IMR-90 (cell line): ENCODE results near the gene RUNDC3A. TPM values are rescaled to one million over a fixed set of nuclear protein-coding genes. Genes with fewer than 3 reads are reported as not detected.

ENCODE experiments used
- ATAC-seq: fragments of 200-7000 bp; cut with Tn5 transposase; 2 replicates; pipeline ENCODE4 v1.9.1; 2020; ENCODE audit warnings: low read depth, mild to moderate bottlenecking, moderate library complexity
- BruUV-seq: library from RNA; stranded (reverse); fragments of 400-500 nt; replicated peaks from 2 replicates; lab custom pipeline; 2021; lab: Mats Ljungman, UMichigan
- CTCF ChIA-PET: fragments of 300-600 bp; formaldehyde crosslinking; extraction: SDS; loops from one replicate; lab custom pipeline; 2021; ENCODE audit warnings: antibody characterized with exemption; lab: Yijun Ruan, JAX
- POLR2A ChIA-PET: fragments of 300-600 bp; sonication (Branson Sonifier 250); formaldehyde crosslinking; loops from one replicate; lab custom pipeline; 2022; ENCODE audit warnings: antibody characterized with exemption; ENCODE audit not compliant: unreplicated experiment; lab: Charles Lee
- DNase-seq: peaks from one replicate; pipeline ENCODE4 v3.0.0; 2013
- H2AFZ ChIP-seq: replicated peaks from 2 replicates; pipeline ENCODE3; 2013; ENCODE audit warnings: low read length, mild to moderate bottlenecking; ENCODE audit not compliant: poor library complexity
- H2AK5ac ChIP-seq: 2 replicates; pipeline ENCODE4 v1.6.1; 2013; ENCODE audit warnings: low read depth, low read length, inconsistent platforms
- H2AK9ac ChIP-seq: replicated peaks from 2 replicates; pipeline ENCODE3; 2013; ENCODE audit warnings: mild to moderate bottlenecking, low read depth, low read length, moderate library complexity; ENCODE audit not compliant: poor library complexity
- H2BK120ac ChIP-seq: 2 replicates; pipeline ENCODE4 v1.6.1; 2013; ENCODE audit warnings: low read depth, low read length, inconsistent platforms
- H2BK15ac ChIP-seq: 3 replicates; pipeline ENCODE4 v1.6.1; 2013; ENCODE audit warnings: low read depth, low read length, inconsistent platforms
- H2BK20ac ChIP-seq: 2 replicates; pipeline ENCODE4 v1.6.1; 2013; ENCODE audit warnings: low read depth, mild to moderate bottlenecking, inconsistent platforms, low read length, moderate library complexity
- H2BK5ac ChIP-seq: 2 replicates; pipeline ENCODE4 v1.6.1; 2013; ENCODE audit warnings: mild to moderate bottlenecking, low read depth, low read length, inconsistent platforms; ENCODE audit not compliant: poor library complexity, severe bottlenecking
- H3K14ac ChIP-seq: replicated peaks from 2 replicates; pipeline ENCODE4 v1.6.1; 2013; ENCODE audit warnings: low read depth, low read length, inconsistent platforms
- H3K18ac ChIP-seq: 2 replicates; pipeline ENCODE4 v1.6.1; 2013; ENCODE audit warnings: low read depth, low read length, control low read depth
- H3K23ac ChIP-seq: 2 replicates; pipeline ENCODE4 v1.6.1; 2013; ENCODE audit warnings: low read depth, low read length, inconsistent platforms
- H3K27ac ChIP-seq: 2 replicates; pipeline ENCODE4 v1.5.1; 2013; ENCODE audit warnings: mild to moderate bottlenecking, control low read depth, low read length; ENCODE audit not compliant: insufficient read depth
- H3K27me3 ChIP-seq: 2 replicates; pipeline ENCODE4 v1.6.1; 2013; ENCODE audit warnings: low read length; ENCODE audit not compliant: control insufficient read depth, insufficient read depth
- H3K36me3 ChIP-seq: 2 replicates; pipeline ENCODE4 v1.6.1; 2013; ENCODE audit warnings: low read length, mixed read lengths; ENCODE audit not compliant: control insufficient read depth, insufficient read depth
- H3K4ac ChIP-seq: 2 replicates; pipeline ENCODE4 v1.6.1; 2013; ENCODE audit warnings: low read depth, low read length, inconsistent platforms
- H3K4me1 ChIP-seq: 2 replicates; pipeline ENCODE4 v1.6.1; 2013; ENCODE audit warnings: low read length, mixed read lengths; ENCODE audit not compliant: control insufficient read depth, insufficient read depth
- H3K4me2 ChIP-seq: 2 replicates; pipeline ENCODE4 v1.6.1; 2013; ENCODE audit warnings: low read depth, mild to moderate bottlenecking, control low read depth, low read length, moderate library complexity
- H3K4me3 ChIP-seq: 2 replicates; pipeline ENCODE4 v1.5.1; 2013; ENCODE audit warnings: low read depth, mild to moderate bottlenecking, control low read depth, low read length, moderate library complexity; ENCODE audit not compliant: insufficient read depth
- H3K56ac ChIP-seq: 2 replicates; pipeline ENCODE4 v1.6.1; 2013; ENCODE audit warnings: low read length, inconsistent platforms; ENCODE audit not compliant: insufficient read depth; ENCODE audit errors: extremely low read depth
- H3K79me1 ChIP-seq, 2 experiments: 2 replicates each; pipeline ENCODE4 v1.6.1; 2013; ENCODE audit warnings: low read length in 2 of 2, inconsistent platforms in 1 of 2, low read depth in 1 of 2
- H3K9ac ChIP-seq: 2 replicates; pipeline ENCODE4 v1.6.1; 2013; ENCODE audit warnings: low read depth, low read length, control low read depth
- H3K9me1 ChIP-seq: 2 replicates; pipeline ENCODE4 v1.6.1; 2013; ENCODE audit warnings: low read length, inconsistent platforms; ENCODE audit not compliant: insufficient read depth
- H3K9me3 ChIP-seq: 2 replicates; pipeline ENCODE4 v1.6.1; 2013; ENCODE audit warnings: low read length; ENCODE audit not compliant: control insufficient read depth, insufficient read depth
- H4K20me1 ChIP-seq: 2 replicates; pipeline ENCODE4 v1.6.1; 2013; ENCODE audit warnings: low read length, inconsistent platforms; ENCODE audit not compliant: insufficient read depth
- H4K5ac ChIP-seq: 2 replicates; pipeline ENCODE4 v1.6.1; 2013; ENCODE audit warnings: mild to moderate bottlenecking, low read depth, low read length, control low read depth
- H4K8ac ChIP-seq, 2 experiments: 2 replicates each; pipeline ENCODE4 v1.6.1; 2013; ENCODE audit warnings: low read depth in 2 of 2, low read length in 2 of 2, control low read depth in 1 of 2, inconsistent platforms in 1 of 2
- H4K91ac ChIP-seq: 2 replicates; pipeline ENCODE4 v1.6.1; 2013; ENCODE audit warnings: low read depth, low read length, inconsistent platforms; ENCODE audit not compliant: insufficient read depth
- BHLHE40 ChIP-seq: fragments of 150-350 bp; IDR thresholded peaks from 2 replicates; pipeline ENCODE4 v1.6.1; 2016; ENCODE audit warnings: mild to moderate bottlenecking, low read depth, low read length
- CEBPB ChIP-seq: IDR thresholded peaks from 2 replicates; pipeline ENCODE4 v1.6.1; 2012; ENCODE audit warnings: low read depth, low read length, improper control_type of control experiment
- CHD1 ChIP-seq: IDR thresholded peaks from 2 replicates; pipeline ENCODE4 v1.6.1; 2012; ENCODE audit warnings: low read depth, low read length, improper control_type of control experiment
- CTCF ChIP-seq: conservative IDR thresholded peaks from 2 replicates; pipeline ENCODE4 v1.5.1; 2012; ENCODE audit warnings: mild to moderate bottlenecking, low read depth, low read length, improper control_type of control experiment
- FOS ChIP-seq: fragments of 150-350 bp; IDR thresholded peaks from 2 replicates; pipeline ENCODE4 v1.6.1; 2016; ENCODE audit warnings: low read depth, low read length
- MAFK ChIP-seq: IDR thresholded peaks from 2 replicates; pipeline ENCODE4 v1.6.1; 2012; ENCODE audit warnings: low read depth, low read length, improper control_type of control experiment
- MAZ ChIP-seq: IDR thresholded peaks from 2 replicates; pipeline ENCODE4 v1.6.1; 2012; ENCODE audit warnings: low read depth, mild to moderate bottlenecking, low read length, improper control_type of control experiment, moderate library complexity, borderline replicate concordance
- MXI1 ChIP-seq: IDR thresholded peaks from 2 replicates; pipeline ENCODE4 v1.6.1; 2012; ENCODE audit warnings: low read depth, mild to moderate bottlenecking, low read length, moderate library complexity, borderline replicate concordance
- NFE2L2 ChIP-seq: fragments of 150-350 bp; IDR thresholded peaks from 2 replicates; pipeline ENCODE4 v1.6.1; 2016; ENCODE audit warnings: low read depth, mild to moderate bottlenecking, low read length
- POLR2A ChIP-seq: IDR thresholded peaks from 2 replicates; pipeline ENCODE4 v1.6.1; 2012; ENCODE audit warnings: mild to moderate bottlenecking, low read depth, low read length
- RAD21 ChIP-seq: IDR thresholded peaks from 2 replicates; pipeline ENCODE4 v1.6.1; 2012; ENCODE audit warnings: low read length, improper control_type of control experiment
- RCOR1 ChIP-seq: IDR thresholded peaks from 2 replicates; pipeline ENCODE4 v1.6.1; 2012; ENCODE audit warnings: mild to moderate bottlenecking, low read length, improper control_type of control experiment; ENCODE audit not compliant: insufficient replicate concordance
- RFX5 ChIP-seq: IDR thresholded peaks from 2 replicates; pipeline ENCODE4 v1.8.0; 2012; ENCODE audit warnings: low read depth, mild to moderate bottlenecking, low read length, moderate library complexity
- SMC3 ChIP-seq: fragments of 150-350 bp; IDR thresholded peaks from 2 replicates; pipeline ENCODE4 v1.6.1; 2016; ENCODE audit warnings: low read depth, mild to moderate bottlenecking, antibody characterized with exemption, low read length, moderate library complexity
- USF2 ChIP-seq: fragments of 150-350 bp; IDR thresholded peaks from 2 replicates; pipeline ENCODE4 v1.6.1; 2017; ENCODE audit warnings: mild to moderate bottlenecking, antibody characterized with exemption, low read length, low read depth
- WGBS, 2 experiments: methylation state at CpG; one replicate each; pipeline versions ENCODE4 v1.1.5 to v1.1.7; 2013; ENCODE audit warnings: missing lambda C conversion rate in 2 of 2; ENCODE audit not compliant: insufficient read length in 1 of 2; ENCODE audit errors: extremely low coverage in 2 of 2; 5-methylcytosine and 5-hydroxymethylcytosine counted together
- dilution Hi-C: fragments of 300-500 bp; cut with HindIII; formaldehyde crosslinking; loops from one replicate; pipeline ENCODE4 v1.14.3; 2018; ENCODE audit warnings: low sequenced_read_pairs; ENCODE audit not compliant: unreplicated experiment
- in situ Hi-C: fragments of 300-500 bp; cut with MboI; formaldehyde crosslinking; loops from 3 replicates; pipeline ENCODE4 v1.14.3; 2019; ENCODE audit warnings: low sequenced_read_pairs, inconsistent platforms, mixed read lengths
- intact Hi-C: fragments of 100-400 bp; cut with micrococcal nuclease; formaldehyde crosslinking; loops from 2 replicates; pipeline ENCODE4 v1.10.0; 2022
- polyA plus RNA-seq, 3 experiments: library from polyadenylated mRNA; depleted of rRNA; stranded (reverse); fragments of >200 nt; gene quantifications; 2 replicates each; pipeline ENCODE4 v1.2.3, GENCODE V29; 2012; ENCODE audit warnings: low replicate concordance in 1 of 3
- total RNA-seq: library from RNA; depleted of rRNA; stranded (reverse); fragments of >200 nt; gene quantifications from 2 replicates; pipeline ENCODE4 v1.2.3, GENCODE V29; 2012
- TF ChIP-seq, protein P1 (sequence below): fragments of 150-350 bp; IDR thresholded peaks from 2 replicates; pipeline ENCODE4 v1.6.1; 2016; ENCODE audit warnings: low read depth, mild to moderate bottlenecking, low read length, moderate library complexity, borderline replicate concordance

Gene RUNDC3A
- total and polyA plus RNA-seq, 2 of the 4 experiments (the other 2 are of a cell fraction) = under 0.01 to 0.34 TPM

GRCh38 chr17:44333371-44333770 lies 25.0 kb downstream of the RUNDC3A start:
- H4K91ac ChIP-seq = no peak overlapping the region
- dilution Hi-C loops (no loop called here), intact Hi-C loops (no loop called here), in situ Hi-C loops (no loop called here)
- H4K5ac ChIP-seq = no peak overlapping the region
- no peak overlapping the region for H2BK120ac ChIP-seq
- peak overlapping the region; percentile 5 for H2AFZ ChIP-seq
- no peak overlapping the region for H4K8ac ChIP-seq
- H3K18ac ChIP-seq = no peak overlapping the region
- H4K20me1 ChIP-seq = no peaks in the 10 kb centered on the region
- no peaks in the 10 kb centered on the region for H3K79me1 ChIP-seq
- no peak overlapping the region for H3K23ac ChIP-seq
- no peak overlapping the region for H2AK5ac ChIP-seq
- no peak overlapping the region for H2BK20ac ChIP-seq
- no peak overlapping the region for H2BK5ac ChIP-seq
- no peak overlapping the region for H3K4ac ChIP-seq
- 0 out of 2 replicates have a peak, but pooled peaks cover 4% of the 10 kb centered on the region for H3K9me1 ChIP-seq
- no peak overlapping the region for H3K56ac ChIP-seq
- H3K9me3 ChIP-seq = no peaks in the 10 kb centered on the region
- POLR2A ChIA-PET = no interaction called here
- peaks cover 1% of the 10 kb centered on the region; the same call in 1 of the 2 replicates for H3K4me1 ChIP-seq
- WGBS, 2 experiments = 67% methylated on average over 3 of the region's 5 CpGs; no CpG with 5 or more reads in 1 of the 2 experiments
- H3K9ac ChIP-seq = no peak overlapping the region
- DNase-seq (no peak), ATAC-seq (no peak)
- H3K27me3 ChIP-seq = peaks cover 13% of the 10 kb centered on the region; the same call in 1 of the 2 replicates
- H2BK15ac ChIP-seq = no peak overlapping the region
- no peak overlapping the region for H3K27ac ChIP-seq
- TF ChIP-seq CEBPB = no peak
- no peak for TF ChIP-seq MXI1
- no peak for TF ChIP-seq POLR2A
- no peak for TF ChIP-seq RFX5
- no peak for TF ChIP-seq CTCF
- TF ChIP-seq SMC3 = no peak
- no peak for TF ChIP-seq BHLHE40
- no peak for TF ChIP-seq FOS
- TF ChIP-seq MAZ = no peak
- TF ChIP-seq RCOR1 = no peak
- TF ChIP-seq, protein P1, sequence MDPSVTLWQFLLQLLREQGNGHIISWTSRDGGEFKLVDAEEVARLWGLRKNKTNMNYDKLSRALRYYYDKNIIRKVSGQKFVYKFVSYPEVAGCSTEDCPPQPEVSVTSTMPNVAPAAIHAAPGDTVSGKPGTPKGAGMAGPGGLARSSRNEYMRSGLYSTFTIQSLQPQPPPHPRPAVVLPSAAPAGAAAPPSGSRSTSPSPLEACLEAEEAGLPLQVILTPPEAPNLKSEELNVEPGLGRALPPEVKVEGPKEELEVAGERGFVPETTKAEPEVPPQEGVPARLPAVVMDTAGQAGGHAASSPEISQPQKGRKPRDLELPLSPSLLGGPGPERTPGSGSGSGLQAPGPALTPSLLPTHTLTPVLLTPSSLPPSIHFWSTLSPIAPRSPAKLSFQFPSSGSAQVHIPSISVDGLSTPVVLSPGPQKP = no peak
- TF ChIP-seq CHD1 = no peak
- TF ChIP-seq USF2 = no peak
- no peak for TF ChIP-seq MAFK
- TF ChIP-seq RAD21 = no peak
- TF ChIP-seq NFE2L2 = no peak
- CTCF ChIA-PET = interaction anchor here (0.6 to 1.1 kb wide), 2 partner anchors 12 to 132 kb away, joined by 3 to 4 read pairs; no protein-coding TSS in a partner anchor
- no peaks in the 10 kb centered on the region for H3K36me3 ChIP-seq
- no peak overlapping the region for H3K4me3 ChIP-seq
- no peak overlapping the region for H3K14ac ChIP-seq
- no peak overlapping the region for H3K4me2 ChIP-seq
- no peak overlapping the region for H2AK9ac ChIP-seq
- BruUV-seq = no TSS peak
